ENCODE measurements around the gene MEGF8.
A peak's percentile ranks its signal among the peaks of the same experiment; 100 is the strongest.

MEGF8 gene

GRCh38 chr19:42360787-42361544 is 35.5 kb downstream of the MEGF8 start:
- no peak for DNase-seq

- no peak for DNase-seq
Measured at GRCh38 chr19:42361545-42361910, 36.1 kb downstream of the MEGF8 start.

- DNase-seq = no peak
Measured at GRCh38 chr19:42362342-42362741, 36.9 kb downstream of the MEGF8 start.

- DNase-seq = no peak
Measured at GRCh38 chr19:42362891-42363440, 37.5 kb downstream of the MEGF8 start.

- DNase-seq = no peak
Measured at GRCh38 chr19:42363614-42364346, 38.3 kb downstream of the MEGF8 start.

GRCh38 chr19:42366673-42367072 is 41.2 kb downstream of the MEGF8 start:
- no peak for DNase-seq

DNA sequence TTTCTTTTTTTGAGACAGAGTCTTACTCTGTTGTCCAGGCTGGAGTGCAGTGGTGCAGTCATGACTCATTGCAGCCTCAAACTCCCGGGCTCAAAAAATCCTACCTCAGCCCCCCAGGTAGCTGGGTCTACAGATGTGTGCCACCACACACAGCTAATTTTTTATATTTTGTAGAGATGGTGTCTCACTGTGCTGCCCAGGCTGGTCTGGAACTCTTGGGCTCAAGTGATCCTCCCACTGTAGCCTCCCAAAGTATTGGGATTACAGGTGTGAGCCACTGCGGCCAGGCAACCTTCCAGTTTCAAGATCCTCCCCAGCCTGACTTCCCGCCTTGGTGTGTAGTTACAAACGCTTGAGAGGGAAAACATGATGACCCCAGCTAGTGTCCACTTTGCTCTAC is 42.5 kb downstream of the MEGF8 start:
- DNase-seq = no peak

GRCh38 chr19:42368360-42368759 is 42.9 kb downstream of the MEGF8 start:
- DNase-seq = no peak

GRCh38 chr19:42368765-42369164 is 43.3 kb downstream of the MEGF8 start:
- no peak for DNase-seq

DNA sequence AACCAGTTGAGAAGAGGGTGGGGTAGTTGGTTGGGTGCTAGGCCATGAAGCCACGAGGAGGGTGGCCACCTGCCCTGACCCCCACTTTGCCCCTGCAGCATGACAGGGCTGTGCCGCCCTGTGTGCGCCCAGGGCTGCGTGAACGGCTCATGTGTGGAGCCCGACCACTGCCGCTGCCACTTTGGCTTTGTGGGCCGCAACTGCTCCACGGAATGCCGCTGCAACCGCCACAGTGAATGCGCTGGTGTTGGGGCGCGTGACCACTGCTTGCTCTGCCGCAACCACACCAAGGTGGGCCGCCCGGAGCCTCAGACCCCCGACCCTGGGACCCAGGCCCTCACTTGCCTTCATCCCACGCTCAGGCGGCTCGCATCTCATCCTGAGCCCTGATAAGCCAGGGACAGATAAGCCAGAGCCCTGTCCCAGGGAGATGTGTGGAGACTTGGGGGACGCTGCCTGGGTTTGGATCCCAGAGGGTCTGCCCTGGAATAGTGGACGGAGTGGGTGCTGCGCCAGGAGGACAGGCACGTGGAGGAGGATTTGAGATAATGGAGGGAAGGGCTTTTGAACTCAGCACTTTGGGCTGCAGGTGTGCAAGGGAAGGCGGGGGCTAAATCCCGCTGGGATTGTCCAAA is 44.1 kb downstream of the MEGF8 start:
- DNase-seq = no peak

DNA sequence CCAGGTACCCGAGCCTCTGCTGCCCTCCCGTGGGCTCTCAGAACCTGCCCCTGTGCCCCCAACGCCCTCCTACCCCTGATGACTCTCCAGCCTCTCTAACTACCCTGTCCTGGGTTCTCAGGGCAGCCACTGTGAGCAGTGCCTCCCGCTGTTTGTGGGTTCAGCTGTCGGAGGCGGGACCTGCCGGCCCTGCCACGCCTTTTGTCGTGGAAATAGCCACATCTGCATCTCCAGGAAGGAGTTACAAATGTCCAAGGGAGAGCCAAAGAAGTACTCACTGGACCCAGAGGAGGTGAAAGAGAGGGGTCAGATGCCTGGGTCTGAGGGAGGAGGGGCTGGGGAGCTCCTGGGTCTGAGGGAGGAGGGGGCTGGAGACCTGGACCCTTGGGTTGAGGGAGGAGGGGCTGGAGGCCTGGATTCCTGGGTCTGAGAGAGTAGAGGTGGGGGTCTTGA is 44.7 kb downstream of the MEGF8 start:
- DNase-seq = no peak

- no peak for DNase-seq
Measured at GRCh38 chr19:42370626-42371175, 45.3 kb downstream of the MEGF8 start.

GRCh38 chr19:42374826-42375376 is 49.5 kb downstream of the MEGF8 start:
- DNase-seq = no peak

GRCh38 chr19:42375415-42376176 is 50.2 kb downstream of the MEGF8 start:
- no peak for DNase-seq

DNA sequence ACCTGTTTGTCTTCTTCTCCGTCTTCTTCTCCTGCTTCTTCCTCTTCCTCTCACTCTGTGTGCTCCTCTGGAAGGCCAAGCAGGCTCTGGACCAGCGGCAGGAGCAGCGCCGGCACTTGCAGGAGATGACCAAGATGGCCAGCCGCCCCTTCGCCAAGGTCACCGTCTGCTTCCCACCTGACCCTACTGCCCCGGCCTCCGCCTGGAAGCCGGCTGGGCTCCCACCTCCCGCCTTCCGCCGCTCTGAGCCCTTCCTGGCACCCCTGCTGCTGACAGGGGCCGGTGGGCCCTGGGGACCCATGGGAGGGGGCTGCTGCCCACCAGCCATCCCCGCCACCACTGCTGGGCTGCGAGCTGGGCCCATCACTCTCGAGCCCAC is 50.7 kb downstream of the MEGF8 start:
- DNase-seq = no peak

DNA sequence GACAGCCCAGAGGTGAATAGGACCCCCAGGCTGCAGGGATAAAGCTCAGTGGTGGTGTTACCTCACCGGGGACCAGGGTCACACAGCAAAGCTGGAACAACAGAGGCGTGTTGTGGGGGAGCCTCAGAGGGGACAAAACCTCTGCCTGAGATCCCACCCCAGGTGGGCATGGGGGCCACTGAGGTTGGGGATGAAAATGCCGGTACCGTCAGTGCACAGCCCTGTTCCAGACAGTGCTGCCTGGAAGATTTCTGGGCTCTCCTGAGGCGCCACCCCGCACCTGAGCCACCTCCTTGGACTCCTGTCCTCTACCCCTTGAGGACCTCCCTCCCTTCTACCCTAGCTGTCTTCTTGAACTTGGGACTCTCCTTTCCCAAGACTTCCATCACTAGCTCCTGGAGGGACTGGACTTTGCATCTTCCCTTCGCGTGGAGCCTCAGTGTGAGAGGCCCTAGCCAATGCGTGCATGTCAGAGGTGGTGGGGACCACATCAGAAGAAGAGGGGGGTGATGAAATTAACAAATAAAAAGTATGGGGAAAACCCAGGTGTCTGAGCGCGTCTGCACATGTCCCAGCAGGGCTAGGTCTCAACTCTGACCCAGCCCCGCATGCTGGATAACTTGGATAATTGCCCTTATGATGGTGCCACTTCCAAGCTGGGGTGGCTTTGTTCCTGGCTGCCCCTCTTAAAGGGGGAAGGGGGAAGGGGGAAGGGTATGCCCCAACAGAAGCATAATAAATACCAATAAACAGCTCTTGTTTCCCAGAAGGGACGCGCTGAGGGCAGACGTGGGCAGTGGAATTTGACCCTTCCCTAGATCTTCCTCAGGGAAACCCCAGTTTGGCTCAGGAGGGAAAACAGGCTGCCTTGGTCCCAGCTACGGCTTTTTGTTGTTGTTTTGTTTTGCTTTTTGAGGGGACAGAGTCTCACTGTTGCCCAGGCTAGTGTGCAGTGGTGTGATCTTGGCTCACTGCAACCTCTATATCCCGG is 53.1 kb downstream of the MEGF8 start:
- no peak for DNase-seq

DNA sequence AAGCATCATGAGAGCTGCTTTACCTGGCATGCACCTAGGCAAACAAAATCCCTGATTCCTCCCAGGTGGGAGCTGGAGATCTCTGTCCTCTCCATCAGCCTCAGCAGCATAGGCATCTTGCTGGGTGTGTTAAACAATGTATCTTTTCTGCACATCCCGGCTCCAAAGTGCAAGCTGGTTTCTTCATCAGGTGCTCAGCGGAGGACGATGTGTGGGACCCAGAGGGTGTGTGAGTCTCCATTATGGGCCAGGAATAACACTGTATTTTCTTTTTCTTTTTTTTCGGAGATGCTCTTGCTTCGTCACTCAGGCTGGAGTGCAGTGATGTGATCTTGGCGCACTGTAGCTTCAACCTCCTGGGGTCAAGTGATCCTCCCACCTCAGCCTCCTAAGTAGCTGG is 54.7 kb downstream of the MEGF8 start:
- no peak for DNase-seq

- DNase-seq = peak; percentile 88 to 95
Measured at GRCh38 chr19:42386974-42387707, 61.7 kb downstream of the MEGF8 start.

GRCh38 chr19:42388851-42389489 is 63.5 kb downstream of the MEGF8 start:
- no peak for DNase-seq

GRCh38 chr19:42389899-42390298 is 64.5 kb downstream of the MEGF8 start, which contains the start of gene CNFN:
Gene CNFN, minus strand, starts transcription at chr19:42390297. Its CDS starts 1,260 bp downstream, at chr19:42389037.
- no peak for DNase-seq

All from NCI-H526 (cell line).